Measurements from ENCODE around the gene FSHR. TPM values are rescaled to one million over a fixed set of nuclear protein-coding genes. Genes with fewer than 3 reads are reported as not detected.

Gene FSHR
- total RNA-seq, 1 donor from 2014 or later: not detected

DNA sequence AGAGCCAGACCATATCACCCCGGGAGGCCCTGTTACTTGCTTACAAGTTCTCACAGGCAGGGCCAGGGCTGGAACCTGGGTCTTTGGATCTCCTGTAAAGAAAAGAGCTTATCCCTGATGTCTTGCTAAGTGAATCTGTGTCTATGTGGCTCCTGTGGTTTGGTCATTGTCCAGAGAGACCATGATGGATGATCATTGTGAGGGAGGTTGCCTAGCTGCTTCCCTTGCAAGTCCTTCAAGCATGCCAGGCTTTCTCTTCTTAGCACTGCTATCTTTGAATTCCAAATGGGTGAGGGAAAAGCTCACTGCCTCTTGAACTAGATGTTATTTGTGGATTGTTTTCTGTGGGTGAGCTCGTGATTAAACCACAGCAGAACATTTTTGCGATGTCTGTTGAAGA lies 151.6 kb downstream of the FSHR start:
- no peak for DNase-seq (ENCODE audit: extremely low spot score in 2 of 2)
- intact Hi-C loops (cut with DNase I): no loop called here

DNA sequence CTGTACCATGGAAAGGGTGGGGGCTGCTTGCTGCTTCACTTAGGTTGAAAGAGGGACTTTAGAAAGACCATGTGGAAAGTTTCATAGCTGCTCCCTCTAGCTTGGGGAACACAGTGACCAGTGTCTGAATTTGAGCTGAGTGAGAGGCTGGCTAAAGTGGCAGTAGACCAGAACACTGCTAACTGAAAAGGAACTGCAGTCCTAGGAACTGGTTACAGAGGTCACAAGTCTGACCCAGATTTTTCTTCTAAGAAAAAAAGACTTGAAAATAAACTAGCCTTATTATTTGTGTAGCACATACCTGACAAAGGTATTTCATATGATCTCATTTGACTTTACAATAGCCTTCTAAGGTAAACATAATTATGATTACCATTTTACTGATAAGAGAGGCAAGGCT lies 153.6 kb downstream of the FSHR start:
- H3K4me3 ChIP-seq: no peak overlapping the region
- intact Hi-C loops (cut with DNase I): no loop called here
- no peaks in the 10 kb centered on the region for H3K36me3 ChIP-seq
- TF ChIP-seq, protein P1, sequence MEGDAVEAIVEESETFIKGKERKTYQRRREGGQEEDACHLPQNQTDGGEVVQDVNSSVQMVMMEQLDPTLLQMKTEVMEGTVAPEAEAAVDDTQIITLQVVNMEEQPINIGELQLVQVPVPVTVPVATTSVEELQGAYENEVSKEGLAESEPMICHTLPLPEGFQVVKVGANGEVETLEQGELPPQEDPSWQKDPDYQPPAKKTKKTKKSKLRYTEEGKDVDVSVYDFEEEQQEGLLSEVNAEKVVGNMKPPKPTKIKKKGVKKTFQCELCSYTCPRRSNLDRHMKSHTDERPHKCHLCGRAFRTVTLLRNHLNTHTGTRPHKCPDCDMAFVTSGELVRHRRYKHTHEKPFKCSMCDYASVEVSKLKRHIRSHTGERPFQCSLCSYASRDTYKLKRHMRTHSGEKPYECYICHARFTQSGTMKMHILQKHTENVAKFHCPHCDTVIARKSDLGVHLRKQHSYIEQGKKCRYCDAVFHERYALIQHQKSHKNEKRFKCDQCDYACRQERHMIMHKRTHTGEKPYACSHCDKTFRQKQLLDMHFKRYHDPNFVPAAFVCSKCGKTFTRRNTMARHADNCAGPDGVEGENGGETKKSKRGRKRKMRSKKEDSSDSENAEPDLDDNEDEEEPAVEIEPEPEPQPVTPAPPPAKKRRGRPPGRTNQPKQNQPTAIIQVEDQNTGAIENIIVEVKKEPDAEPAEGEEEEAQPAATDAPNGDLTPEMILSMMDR (IDR thresholded peaks at IDR 0.05): no peak
- TF ChIP-seq POLR2A (IDR thresholded peaks at IDR 0.05) (no peak), POLR2AphosphoS5 (IDR thresholded peaks at IDR 0.05; ENCODE audit: insufficient read depth in 1 of 2, low read depth in 1 of 2) (no peak)
- H3K9me3 ChIP-seq: no peaks in the 10 kb centered on the region
- H3K4me1 ChIP-seq: no peaks in the 10 kb centered on the region
- H3K27me3 ChIP-seq: no peaks in the 10 kb centered on the region
- H3K27ac ChIP-seq: no peak overlapping the region
- DNase-seq (ENCODE audit: extremely low spot score in 2 of 2): no peak

More for the DNA sequence above, 151.6 kb downstream of the FSHR start:
- no peaks in the 10 kb centered on the region for H3K4me1 ChIP-seq
- no peak overlapping the region for H3K4me3 ChIP-seq
- TF ChIP-seq POLR2AphosphoS5 (IDR thresholded peaks at IDR 0.05; ENCODE audit: insufficient read depth in 1 of 2, low read depth in 1 of 2) (no peak), POLR2A (IDR thresholded peaks at IDR 0.05) (no peak)
- TF ChIP-seq, protein P1 (IDR thresholded peaks at IDR 0.05): no peak
- no peaks in the 10 kb centered on the region for H3K36me3 ChIP-seq
- H3K9me3 ChIP-seq: no peaks in the 10 kb centered on the region
- no peak overlapping the region for H3K27ac ChIP-seq
- H3K27me3 ChIP-seq: no peaks in the 10 kb centered on the region

DNA sequence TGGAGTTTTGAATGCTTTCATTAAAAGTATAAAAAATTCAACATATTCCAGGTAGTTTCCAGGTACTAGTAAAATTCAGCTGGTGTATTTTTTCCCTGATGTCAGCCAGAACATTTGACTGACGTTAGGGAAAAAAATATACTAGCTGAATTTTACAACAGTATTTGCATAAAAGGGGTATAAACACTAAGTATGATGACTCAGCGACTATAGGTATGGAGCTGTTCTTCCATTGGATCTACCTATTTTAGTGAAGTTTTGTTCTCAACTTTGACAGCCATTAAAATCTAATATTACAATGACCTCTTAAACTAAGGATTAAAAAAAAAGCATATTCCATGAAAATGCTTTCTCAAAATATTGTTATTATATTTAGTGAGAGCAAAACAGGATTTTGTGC lies 155.9 kb downstream of the FSHR start:
- Histone ChIP-seq H3K4me3 (no peak overlapping the region), H3K27ac (no peak overlapping the region), H3K4me1 (no peaks in the 10 kb centered on the region), H3K27me3 (no peaks in the 10 kb centered on the region), H3K36me3 (no peaks in the 10 kb centered on the region), H3K9me3 (no peaks in the 10 kb centered on the region)
- intact Hi-C loops (cut with DNase I): no loop called here
- DNase-seq (ENCODE audit: extremely low spot score in 2 of 2): no peak
- TF ChIP-seq POLR2A (IDR thresholded peaks at IDR 0.05) (no peak), POLR2AphosphoS5 (IDR thresholded peaks at IDR 0.05; ENCODE audit: insufficient read depth in 1 of 2, low read depth in 1 of 2) (no peak)
- TF ChIP-seq, protein P1 (IDR thresholded peaks at IDR 0.05): no peak

DNA sequence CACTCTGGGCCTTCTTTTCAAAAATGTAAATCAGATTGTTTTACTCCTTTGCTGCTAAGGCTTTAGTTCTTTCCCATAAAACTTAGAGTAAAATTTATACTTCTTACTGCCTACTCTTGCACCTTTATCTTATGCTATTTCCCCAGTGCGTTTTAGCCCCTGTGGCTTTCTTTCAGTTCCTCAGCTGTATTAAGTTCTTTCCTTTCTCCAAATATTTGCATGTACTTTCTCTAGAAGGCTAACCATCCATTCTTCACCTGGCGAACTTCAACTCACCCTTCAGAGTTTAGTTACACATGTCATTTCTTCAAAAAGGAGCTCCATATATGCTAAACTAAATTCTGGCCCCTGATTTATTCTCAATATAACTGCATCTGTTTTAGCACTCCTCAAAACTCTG lies 160.7 kb downstream of the FSHR start:
- Histone ChIP-seq H3K27me3 (no peaks in the 10 kb centered on the region), H3K4me1 (no peaks in the 10 kb centered on the region), H3K27ac (no peak overlapping the region), H3K9me3 (no peaks in the 10 kb centered on the region), H3K36me3 (no peaks in the 10 kb centered on the region), H3K4me3 (no peak overlapping the region)
- TF ChIP-seq POLR2A (IDR thresholded peaks at IDR 0.05) (no peak), POLR2AphosphoS5 (IDR thresholded peaks at IDR 0.05; ENCODE audit: insufficient read depth in 1 of 2, low read depth in 1 of 2) (no peak)
- TF ChIP-seq, protein P1 (IDR thresholded peaks at IDR 0.05): no peak
- intact Hi-C loops (cut with DNase I): no loop called here
- DNase-seq (ENCODE audit: extremely low spot score in 2 of 2): no peak

DNA sequence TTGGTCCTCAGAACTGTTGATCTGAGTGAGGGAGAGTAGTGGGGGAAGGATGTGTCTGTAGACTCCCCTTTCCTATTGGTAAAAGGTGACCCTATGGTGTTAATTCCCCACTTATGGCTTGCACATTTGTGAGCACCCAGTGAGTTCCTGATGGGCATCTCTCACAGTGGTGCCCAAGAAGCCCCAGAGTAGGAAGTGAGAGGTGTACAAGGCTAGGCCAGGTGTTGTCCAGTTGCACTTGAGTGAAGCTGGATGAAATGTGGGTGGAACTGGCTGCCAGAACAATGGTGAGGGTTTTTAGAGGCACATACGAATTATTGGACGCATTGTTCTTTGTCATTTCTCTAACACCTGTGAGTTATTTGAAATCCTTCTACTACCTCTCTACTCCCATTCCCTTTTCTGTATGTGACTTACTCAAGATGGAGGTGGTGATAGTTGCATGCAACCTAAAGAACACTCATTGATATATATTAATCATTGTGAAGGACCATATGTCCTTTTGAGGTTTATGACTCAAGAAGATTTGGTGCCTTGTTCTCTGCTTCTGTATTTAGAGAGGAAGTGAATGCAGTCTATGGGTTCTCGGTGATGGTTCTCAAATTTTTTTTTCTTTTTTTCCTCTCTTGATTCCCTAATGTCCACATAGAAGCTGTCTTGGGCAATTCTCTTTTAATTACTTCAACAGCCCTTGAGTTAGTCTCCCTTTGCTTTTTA lies 162.7 kb downstream of the FSHR start:
- intact Hi-C loops (cut with DNase I): no loop called here
- H3K27me3 ChIP-seq: no peaks in the 10 kb centered on the region
- no peak overlapping the region for H3K27ac ChIP-seq
- no peaks in the 10 kb centered on the region for H3K4me1 ChIP-seq
- no peak for TF ChIP-seq POLR2A (IDR thresholded peaks at IDR 0.05)
- TF ChIP-seq, protein P1 (IDR thresholded peaks at IDR 0.05): no peak
- no peak for TF ChIP-seq POLR2AphosphoS5 (IDR thresholded peaks at IDR 0.05; ENCODE audit: insufficient read depth in 1 of 2, low read depth in 1 of 2)
- H3K36me3 ChIP-seq: no peaks in the 10 kb centered on the region
- H3K9me3 ChIP-seq: no peaks in the 10 kb centered on the region
- no peak overlapping the region for H3K4me3 ChIP-seq
- DNase-seq (ENCODE audit: extremely low spot score in 2 of 2): no peak
